Small intestine (tissue), 7 donors: ENCODE results near the gene GFRA4. TPM values are rescaled to one million over a fixed set of nuclear protein-coding genes. Genes with fewer than 3 reads are reported as not detected.
A peak's percentile ranks its signal among the peaks of the same experiment; 100 is the strongest.

ENCODE experiments used
- DNase-seq, 2 donors: peaks; one replicate each; pipeline versions ENCODE4 v3.0.0 to v3.0.0-alpha.2; 2013
- FAIRE-seq: peaks from 2 replicates; lab custom pipeline; 2012; peaks lifted over from hg19 to GRCh38; lab: Jason Lieb, UNC
- H3K27ac ChIP-seq, 3 donors: one replicate each; pipeline ENCODE4 v1.5.1; 2013; ENCODE audit warnings: low read length in 2 of 3, mild to moderate bottlenecking in 2 of 3, control low read depth in 1 of 3, inconsistent platforms in 1 of 3, low read depth in 1 of 3, moderate library complexity in 1 of 3
- H3K27me3 ChIP-seq, 3 donors: one replicate each; pipeline ENCODE4 v1.6.1; 2013; ENCODE audit warnings: low read length in 3 of 3, inconsistent platforms in 1 of 3; ENCODE audit not compliant: control insufficient read depth in 3 of 3, insufficient read depth in 3 of 3
- H3K36me3 ChIP-seq, 3 donors: one replicate each; pipeline ENCODE4 v1.6.1; 2013; ENCODE audit warnings: low read length in 3 of 3, inconsistent platforms in 1 of 3, low read depth in 1 of 3, mild to moderate bottlenecking in 1 of 3, moderate library complexity in 1 of 3; ENCODE audit not compliant: control insufficient read depth in 3 of 3, insufficient read depth in 2 of 3
- H3K4me1 ChIP-seq, 3 donors: one replicate each; pipeline ENCODE4 v1.6.1; 2013; ENCODE audit warnings: low read length in 2 of 3, inconsistent platforms in 1 of 3, low read depth in 1 of 3, mild to moderate bottlenecking in 1 of 3, moderate library complexity in 1 of 3; ENCODE audit not compliant: control insufficient read depth in 3 of 3, insufficient read depth in 2 of 3
- H3K4me3 ChIP-seq, 3 donors: one replicate each; pipeline ENCODE4 v1.5.1; 2013; ENCODE audit warnings: low read length in 3 of 3, control low read depth in 1 of 3, inconsistent platforms in 1 of 3, low read depth in 1 of 3, mild to moderate bottlenecking in 1 of 3, moderate library complexity in 1 of 3
- H3K9me3 ChIP-seq, 2 donors: one replicate each; pipeline ENCODE4 v1.6.1; 2013; ENCODE audit warnings: low read depth in 1 of 2, low read length in 1 of 2; ENCODE audit not compliant: control insufficient read depth in 2 of 2, insufficient read depth in 1 of 2
- WGBS, 3 donors: extraction: QIAGEN DNeasy Blood & Tissue Kit; methylation state at CpG; one replicate each; pipeline ENCODE4 v1.1.7; 2013; 5-methylcytosine and 5-hydroxymethylcytosine counted together
- polyA plus RNA-seq, 4 donors: library from polyadenylated mRNA; stranded (reverse) in 3 of 4; unstranded in 1 of 4; fragments of 200-250 nt in 3 of 4; fragments of 120-200 nt in 1 of 4; gene quantifications; one replicate each; pipeline versions ENCODE4 v1.2.1 to v1.2.3, GENCODE V29; 2013
- donor health status: healthy with polysubstance abuse.
- donor health status: control.
- donor health status: control.
- donor health status: Bipolar disorder and iron deficiency.
- donor health status: healthy.

GFRA4 gene
- polyA plus RNA-seq, 4 donors = not detected

DNA sequence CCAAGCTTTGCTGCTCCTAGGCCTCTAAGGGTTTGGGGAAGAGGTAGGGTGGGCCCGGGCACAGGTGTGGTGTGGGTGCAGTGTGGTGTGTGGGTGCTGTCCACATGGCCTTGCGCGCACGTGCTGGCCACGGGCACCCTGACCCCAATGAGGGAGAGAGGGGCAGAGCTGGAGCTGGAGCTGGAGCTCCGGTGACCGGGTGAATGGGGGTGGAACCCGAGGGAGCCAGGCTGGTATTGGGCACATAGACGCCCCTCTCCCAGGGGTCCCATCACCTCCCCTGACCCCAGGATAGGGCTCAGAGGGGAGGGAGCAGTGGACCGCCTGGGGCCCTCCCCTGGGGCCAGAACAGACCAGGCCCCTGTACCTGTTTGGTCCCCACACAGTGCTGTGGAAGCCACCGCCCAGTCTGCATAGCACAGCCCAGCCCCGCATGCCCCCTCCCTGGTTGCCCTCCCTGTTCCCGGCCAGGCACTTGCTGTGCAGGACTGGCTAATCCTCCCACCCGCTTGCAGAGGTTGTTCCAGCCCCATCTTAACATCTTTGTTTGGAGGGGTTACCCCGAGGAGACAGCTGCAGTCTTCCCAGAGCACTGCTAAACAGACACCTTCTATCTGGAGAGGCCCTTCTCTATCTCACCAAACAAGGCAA, 17.6 kb upstream of the GFRA4 start:
- 58 to 66% (median 61%) methylated on average over 14 to 15 of the region's 15 CpGs for WGBS, 3 donors
- H3K36me3 ChIP-seq = peaks cover 0 to 2% (median 0%) of the 10 kb centered on the region in 3 donors
- H3K4me3 ChIP-seq = peak overlapping the region in 1 of 3 donors; percentile 47
- no peaks in the 10 kb centered on the region for H3K9me3 ChIP-seq
- peaks cover 0 to 71% (median 4%) of the 10 kb centered on the region in 3 donors for H3K27me3 ChIP-seq
- FAIRE-seq = no peak
- peak overlapping the region in 2 of 3 donors; percentile 15 to 18 for H3K27ac ChIP-seq
- no peak for DNase-seq
- peaks cover 0 to 2% (median 0%) of the 10 kb centered on the region in 3 donors for H3K4me1 ChIP-seq

DNA sequence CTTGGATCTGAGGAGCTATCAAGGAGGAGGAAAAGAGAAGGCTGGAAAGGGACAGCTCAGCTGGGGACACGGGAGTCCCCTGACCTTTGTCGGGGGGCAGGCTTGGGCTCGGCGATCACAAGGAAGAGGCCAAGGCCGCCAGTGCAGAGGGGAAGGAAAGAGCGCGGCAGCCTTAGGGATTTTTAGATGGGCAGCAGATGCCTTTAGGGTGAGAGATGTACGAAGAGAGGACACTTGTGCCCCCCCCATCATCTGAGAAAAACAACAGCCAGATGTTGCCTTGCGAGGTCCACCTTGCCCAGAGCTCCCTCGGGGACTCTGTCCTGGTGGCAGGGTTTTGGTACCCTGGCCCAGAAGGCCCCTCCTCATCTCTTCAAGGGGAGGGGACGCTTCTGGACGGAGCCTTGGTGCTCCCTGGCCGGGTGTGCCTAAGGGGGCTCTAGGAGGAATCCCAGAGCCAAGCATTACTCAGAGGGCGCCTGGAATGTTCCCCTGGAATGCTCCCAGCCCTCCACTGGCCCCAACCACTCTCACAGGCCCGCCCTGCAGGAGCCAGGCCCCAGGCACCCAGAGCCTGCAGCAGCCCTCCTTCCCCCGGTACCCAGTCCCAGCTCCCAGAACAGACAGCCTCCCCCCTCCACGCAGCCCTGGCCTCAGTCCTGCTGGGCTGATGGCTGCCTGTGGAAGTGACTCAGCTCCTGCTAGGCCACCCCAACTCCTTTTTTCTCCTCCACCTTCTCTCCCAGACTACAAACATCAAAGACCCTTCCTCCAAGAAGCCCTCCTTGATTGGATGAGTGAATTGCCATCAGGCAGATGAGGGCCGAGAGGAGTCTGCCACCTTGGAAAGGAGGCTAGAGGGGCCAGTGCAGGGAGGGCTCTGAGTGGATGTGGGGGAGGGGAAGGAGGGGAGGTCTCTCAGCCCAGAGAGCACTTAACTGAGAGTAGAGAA, 16.8 kb upstream of the GFRA4 start:
- Histone ChIP-seq H3K27ac (peak overlapping the region in 2 of 3 donors; percentile 28 to 45), H3K36me3 (peaks cover 0 to 2% (median 0%) of the 10 kb centered on the region in 3 donors), H3K4me1 (peaks cover 0 to 2% (median 0%) of the 10 kb centered on the region in 3 donors), H3K27me3 (peaks cover 0 to 77% (median 7%) of the 10 kb centered on the region in 3 donors), H3K9me3 (no peaks in the 10 kb centered on the region), H3K4me3 (peak overlapping the region in 1 of 3 donors; percentile 47)
- 52 to 70% (median 67%) methylated on average over 14 to 18 of the region's 18 CpGs for whole genome bisulfite sequencing, 3 donors
- no peak for DNase-seq
- no peak for FAIRE-seq

DNA sequence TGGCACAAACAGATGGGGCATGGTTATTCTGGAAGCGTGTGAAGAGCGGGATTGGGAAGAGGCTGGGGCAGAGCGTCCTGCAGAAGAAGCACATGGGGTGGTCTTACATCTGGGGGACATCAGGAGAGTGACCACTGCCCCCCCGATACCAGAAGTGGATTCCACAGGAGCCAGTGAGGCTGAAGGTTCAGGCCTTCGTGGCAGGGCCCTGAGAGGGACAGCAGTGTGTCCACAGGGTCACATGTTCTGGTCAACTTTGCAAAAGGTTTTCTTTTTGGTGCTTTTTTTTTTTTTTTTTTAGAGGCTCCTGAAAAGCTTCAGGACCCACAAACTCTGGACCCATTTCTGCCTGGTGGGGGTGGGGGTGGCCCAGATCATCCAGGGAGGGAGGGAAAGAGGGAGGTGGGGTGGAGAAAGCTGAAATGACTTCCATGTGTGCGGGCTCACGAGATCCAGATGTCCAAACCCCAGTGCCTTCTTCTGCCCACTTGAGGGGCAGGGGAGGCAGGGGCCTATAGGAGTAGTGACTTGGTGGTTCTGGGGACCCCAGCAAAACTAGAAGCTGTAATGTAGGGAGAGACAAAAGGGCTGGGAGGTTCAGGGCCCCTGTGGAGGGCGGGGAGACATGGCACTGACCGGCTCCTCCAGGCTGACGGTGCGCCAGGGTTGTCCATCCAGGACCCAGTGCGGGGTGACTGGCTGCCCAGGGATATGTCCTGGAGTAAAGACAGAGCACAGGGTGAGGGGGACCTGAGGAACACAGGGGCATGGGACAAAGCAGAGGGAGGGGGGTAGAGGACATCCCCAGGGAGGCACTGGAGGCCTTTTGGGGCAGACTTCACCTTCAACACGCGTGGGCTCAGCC, 15.9 kb upstream of the GFRA4 start:
- WGBS, 3 donors = 76 to 82% (median 78%) methylated on average over 14 of the region's 14 CpGs
- H3K4me1 ChIP-seq = peaks cover 0 to 2% (median 0%) of the 10 kb centered on the region in 3 donors
- H3K9me3 ChIP-seq = no peaks in the 10 kb centered on the region
- DNase-seq (no peak), FAIRE-seq (no peak)
- no peak overlapping the region for H3K4me3 ChIP-seq
- peak overlapping the region in 1 of 3 donors; percentile 45 for H3K27ac ChIP-seq
- peaks cover 0 to 80% (median 10%) of the 10 kb centered on the region in 3 donors for H3K27me3 ChIP-seq
- peaks cover 0 to 2% (median 0%) of the 10 kb centered on the region in 3 donors for H3K36me3 ChIP-seq

DNA sequence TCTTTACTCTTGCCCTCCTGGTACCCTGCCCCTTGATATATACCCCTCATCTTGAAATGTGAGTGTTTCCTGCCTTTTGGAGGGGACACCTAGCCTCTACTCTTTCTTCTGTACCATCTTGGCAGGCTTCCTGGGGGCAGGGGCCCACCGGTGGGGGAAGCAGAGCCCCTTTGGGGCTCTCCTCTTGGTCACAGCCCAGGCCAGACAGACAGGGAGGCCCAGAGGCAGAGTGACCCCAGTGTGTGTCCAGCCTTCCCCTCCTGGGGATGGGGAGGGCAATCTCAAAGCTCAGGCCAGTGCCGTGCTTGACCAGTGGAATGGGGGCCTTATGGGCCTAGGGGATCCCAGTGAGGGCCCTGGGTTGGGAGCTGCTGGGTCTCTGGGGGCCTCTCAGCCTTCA, 15.0 kb upstream of the GFRA4 start:
- 52 to 81% (median 69%) methylated on average over 2 of the region's 2 CpGs for WGBS, 3 donors
- Histone ChIP-seq H3K4me1 (peaks cover 0 to 2% (median 0%) of the 10 kb centered on the region in 3 donors), H3K4me3 (no peak overlapping the region), H3K36me3 (peaks cover 0 to 2% (median 0%) of the 10 kb centered on the region in 3 donors), H3K9me3 (no peaks in the 10 kb centered on the region), H3K27ac (peak overlapping the region in 1 of 3 donors; percentile 29), H3K27me3 (peaks cover 0 to 80% (median 12%) of the 10 kb centered on the region in 3 donors)
- no peak for DNase-seq
- no peak for FAIRE-seq

DNA sequence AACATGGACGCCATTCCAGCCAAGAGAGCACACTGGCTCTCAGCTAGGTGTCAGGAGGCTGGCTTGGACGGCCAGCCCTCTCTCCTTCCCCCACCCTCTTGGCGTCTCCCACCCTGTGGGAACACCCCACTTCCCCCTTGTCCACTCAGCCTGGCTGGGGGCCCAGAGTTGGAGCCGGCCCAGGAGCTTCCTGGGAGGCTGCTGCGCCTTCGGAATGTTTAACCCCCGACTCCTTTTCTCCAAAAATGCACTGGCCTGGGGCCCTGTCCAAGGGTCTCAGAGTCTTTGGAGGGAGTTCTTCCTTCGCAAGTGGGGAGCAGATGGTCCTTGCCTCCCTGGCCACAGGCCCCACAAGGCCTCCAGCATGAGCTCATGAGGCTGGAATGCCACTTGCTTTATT, 14.5 kb upstream of the GFRA4 start:
- Histone ChIP-seq H3K9me3 (no peaks in the 10 kb centered on the region), H3K4me1 (peaks cover 0 to 2% (median 0%) of the 10 kb centered on the region in 3 donors), H3K27ac (peak overlapping the region in 1 of 3 donors; percentile 29), H3K36me3 (peaks cover 0 to 2% (median 0%) of the 10 kb centered on the region in 3 donors), H3K4me3 (no peak overlapping the region), H3K27me3 (peaks cover 3 to 84% (median 12%) of the 10 kb centered on the region in 3 donors)
- DNase-seq = no peak
- 53 to 69% (median 57%) methylated on average over 8 of the region's 8 CpGs for WGBS, 3 donors
- no peak for FAIRE-seq

- H3K27ac ChIP-seq = no peak overlapping the region
- H3K36me3 ChIP-seq = peaks cover 0 to 2% (median 0%) of the 10 kb centered on the region in 3 donors
- no peaks in the 10 kb centered on the region for H3K9me3 ChIP-seq
- peaks cover 9 to 84% (median 12%) of the 10 kb centered on the region in 3 donors for H3K27me3 ChIP-seq
- peaks cover 0 to 2% (median 0%) of the 10 kb centered on the region in 3 donors for H3K4me1 ChIP-seq
- H3K4me3 ChIP-seq = no peak overlapping the region
- no peak for FAIRE-seq
- 27 to 60% (median 37%) methylated on average over 13 of the region's 13 CpGs for WGBS, 3 donors
- no peak for DNase-seq
These were observed 12.0 kb upstream of the GFRA4 start for GRCh38 chr20:3674995-3675900.

- peaks cover 9 to 82% (median 12%) of the 10 kb centered on the region in 3 donors for H3K27me3 ChIP-seq
- DNase-seq (no peak), FAIRE-seq (no peak)
- H3K4me3 ChIP-seq = no peak overlapping the region
- peaks cover 0 to 2% (median 0%) of the 10 kb centered on the region in 3 donors for H3K4me1 ChIP-seq
- H3K27ac ChIP-seq = no peak overlapping the region
- H3K9me3 ChIP-seq = no peaks in the 10 kb centered on the region
- 46 to 68% (median 52%) methylated on average over 10 of the region's 10 CpGs for WGBS, 3 donors
- H3K36me3 ChIP-seq = peaks cover 0 to 2% (median 0%) of the 10 kb centered on the region in 3 donors
These were observed 11.2 kb upstream of the GFRA4 start for GRCh38 chr20:3674447-3674846.
